ENCODE data around the gene SASH3.

The SASH3 gene

DNA sequence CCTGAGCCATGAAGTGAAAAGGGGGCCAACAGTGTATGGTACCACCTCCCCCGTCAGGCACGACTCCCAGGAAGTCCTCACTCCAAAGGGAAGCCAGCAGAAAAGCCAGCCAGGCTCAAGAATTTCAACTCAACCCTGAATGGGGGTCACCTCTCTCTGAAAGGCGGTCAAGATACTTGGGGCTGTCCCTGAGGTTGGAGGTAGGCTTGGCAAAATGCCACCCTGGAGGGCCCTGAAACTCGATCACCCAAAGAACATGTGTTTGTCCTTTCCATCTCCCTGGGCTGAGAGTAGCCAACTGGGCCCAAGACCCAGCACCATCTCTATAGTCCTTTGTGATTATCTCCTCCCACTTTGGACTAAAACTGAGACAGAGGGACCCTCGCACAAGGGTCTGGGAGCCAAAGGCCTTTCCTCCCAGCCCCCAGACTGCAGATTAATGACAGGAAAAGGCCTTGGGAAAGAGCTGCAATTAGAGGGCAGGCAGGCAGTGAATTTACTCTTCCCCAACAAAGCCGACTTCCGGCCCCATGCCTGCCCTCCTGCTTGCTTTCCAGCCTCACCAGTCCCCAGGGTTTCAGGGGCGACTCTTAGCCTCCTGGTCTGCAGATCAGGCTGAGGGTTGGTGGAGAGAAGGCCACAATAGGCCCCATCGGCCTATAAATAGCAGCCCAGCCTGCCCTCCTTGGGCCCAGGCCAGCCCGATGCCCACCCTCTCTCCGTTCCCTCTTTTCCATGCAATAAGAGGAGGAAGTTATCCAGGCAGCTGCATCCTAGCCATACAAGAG, 5.6 kb downstream of the SASH3 start:
- DNase-seq, result no peak

- no peak for DNase-seq
Observed at GRCh38 chrX:129786210-129786651, 6.5 kb downstream of the SASH3 start.

- DNase-seq, result no peak
Observed at GRCh38 chrX:129787336-129788055, 7.7 kb downstream of the SASH3 start.

GRCh38 chrX:129788527-129788926, 8.8 kb downstream of the SASH3 start:
- no peak for DNase-seq

GRCh38 chrX:129790146-129790545, 10.4 kb downstream of the SASH3 start:
- no peak for DNase-seq

- no peak for DNase-seq
Observed at GRCh38 chrX:129790808-129791207, 11.1 kb downstream of the SASH3 start.

DNA sequence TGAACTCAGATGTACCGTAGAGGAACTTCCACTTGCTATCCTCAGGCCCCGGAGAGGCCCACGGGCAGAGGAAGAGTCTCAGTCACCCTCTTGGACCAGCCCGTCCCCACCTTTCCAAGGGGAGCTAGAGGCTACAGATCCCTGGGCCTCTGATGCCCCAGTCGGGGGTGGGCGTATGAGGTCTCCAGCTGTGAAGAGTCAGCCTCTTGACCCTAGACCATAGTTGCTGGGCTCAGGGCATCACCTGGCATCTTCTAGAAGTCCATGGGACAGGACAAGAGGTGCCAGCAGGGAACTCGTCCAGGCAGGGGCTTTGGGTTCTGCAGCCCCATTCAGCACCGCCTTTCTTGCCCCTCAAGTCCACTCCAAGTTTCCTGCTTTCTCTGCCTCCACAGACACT, 11.6 kb downstream of the SASH3 start:
- DNase-seq, result no peak

DNA sequence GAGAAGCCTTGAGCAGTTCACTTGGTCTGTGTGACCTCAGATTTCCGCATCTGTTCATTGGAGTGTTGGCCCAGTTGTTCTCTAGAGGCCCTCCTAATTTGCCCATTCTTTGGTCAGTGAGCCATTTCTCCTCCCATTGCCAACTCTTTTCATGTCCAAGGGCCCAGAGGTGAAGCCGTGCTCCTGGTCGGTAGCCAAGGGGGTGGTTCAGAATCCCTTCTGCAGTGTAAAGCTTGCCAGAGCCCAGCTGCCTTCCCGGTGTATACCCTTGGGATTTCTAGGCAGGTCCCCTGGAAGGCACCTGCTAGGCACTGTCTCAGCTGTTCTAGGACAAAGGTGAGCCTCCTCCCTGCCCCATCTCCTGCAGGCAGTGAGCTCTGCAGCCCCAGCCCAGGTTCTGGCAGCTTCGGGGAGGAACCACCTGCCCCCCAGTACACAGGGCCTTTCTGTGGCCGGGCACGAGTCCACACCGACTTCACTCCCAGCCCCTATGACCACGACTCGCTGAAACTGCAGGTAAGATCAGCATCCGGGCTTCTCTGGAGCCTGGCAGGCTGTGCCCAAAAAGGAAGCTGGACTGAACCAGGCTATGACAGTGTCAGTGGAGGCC, 12.3 kb downstream of the SASH3 start:
- no peak for DNase-seq

DNA sequence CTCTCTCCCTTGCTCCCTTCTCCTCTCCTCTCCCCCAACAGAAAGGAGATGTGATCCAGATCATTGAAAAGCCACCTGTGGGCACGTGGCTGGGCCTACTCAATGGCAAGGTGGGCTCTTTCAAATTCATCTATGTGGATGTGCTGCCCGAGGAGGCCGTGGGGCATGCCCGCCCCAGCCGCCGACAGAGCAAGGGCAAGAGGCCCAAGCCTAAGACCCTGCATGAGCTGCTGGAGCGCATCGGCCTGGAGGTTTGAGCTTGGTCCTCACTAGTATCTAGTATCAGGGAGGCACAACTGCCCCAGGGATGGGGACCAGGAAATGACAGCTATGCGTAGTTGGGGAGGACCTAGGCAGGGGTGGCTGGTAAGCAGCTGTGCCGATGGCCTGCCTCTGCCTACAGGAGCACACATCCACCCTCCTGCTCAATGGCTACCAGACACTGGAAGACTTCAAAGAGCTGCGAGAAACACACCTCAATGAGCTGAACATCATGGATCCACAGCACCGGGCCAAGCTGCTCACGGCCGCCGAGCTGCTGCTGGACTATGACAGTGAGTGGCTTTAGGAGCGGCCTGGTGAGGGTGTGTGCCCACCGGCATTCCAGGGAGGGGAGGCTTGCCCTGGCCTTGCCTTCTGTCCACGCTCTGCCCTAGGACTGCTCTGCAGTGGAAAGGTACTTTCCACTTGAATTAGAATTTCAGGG, 13.0 kb downstream of the SASH3 start:
- no peak for DNase-seq

DNA sequence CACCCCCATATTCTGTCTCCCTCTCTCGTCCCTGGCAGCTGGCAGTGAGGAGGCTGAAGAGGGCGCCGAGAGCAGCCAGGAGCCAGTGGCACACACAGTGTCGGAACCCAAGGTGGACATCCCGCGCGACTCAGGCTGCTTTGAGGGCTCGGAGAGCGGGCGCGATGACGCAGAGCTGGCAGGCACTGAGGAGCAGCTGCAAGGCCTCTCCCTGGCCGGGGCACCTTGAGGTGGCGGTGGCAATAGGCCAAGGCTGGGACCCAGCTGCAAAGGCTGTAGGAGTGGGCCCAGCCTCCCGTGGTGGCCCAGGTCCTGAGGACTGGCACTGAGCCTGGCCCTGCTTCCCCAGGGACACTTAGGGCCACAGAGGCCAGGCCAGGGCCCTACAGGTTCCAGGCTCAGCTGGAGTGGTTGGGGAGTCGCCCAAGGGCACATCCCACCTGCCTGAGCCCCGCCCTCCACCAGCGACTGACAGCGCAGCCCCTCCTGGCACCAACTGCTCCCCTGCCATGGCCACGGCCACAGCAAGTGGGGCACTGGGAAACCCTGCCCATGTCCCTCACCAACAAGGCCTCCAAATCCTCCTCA, 13.9 kb downstream of the SASH3 start:
- no peak for DNase-seq

DNA sequence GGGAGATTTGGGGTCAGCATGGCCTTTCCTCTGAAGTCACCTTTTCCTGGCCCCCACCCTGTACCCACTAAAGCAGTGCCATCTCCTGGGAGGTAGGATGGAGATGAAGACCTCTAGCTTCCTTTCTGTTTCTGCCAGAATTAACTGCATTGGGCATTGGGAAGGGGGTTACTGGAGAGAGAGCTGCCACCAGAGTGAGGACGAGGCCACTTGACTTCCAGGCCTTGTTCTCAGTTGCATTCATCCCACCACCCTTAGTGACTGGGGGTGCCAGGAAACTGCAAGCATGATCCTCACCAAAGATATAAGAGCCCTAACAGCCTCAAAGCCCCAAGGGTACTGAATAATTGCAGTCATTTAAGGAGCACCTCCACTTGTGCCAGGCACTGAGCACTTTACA, 15.8 kb downstream of the SASH3 start:
- DNase-seq, result no peak

- DNase-seq, result no peak
Observed at GRCh38 chrX:129797251-129797906, 17.6 kb downstream of the SASH3 start.

DNA sequence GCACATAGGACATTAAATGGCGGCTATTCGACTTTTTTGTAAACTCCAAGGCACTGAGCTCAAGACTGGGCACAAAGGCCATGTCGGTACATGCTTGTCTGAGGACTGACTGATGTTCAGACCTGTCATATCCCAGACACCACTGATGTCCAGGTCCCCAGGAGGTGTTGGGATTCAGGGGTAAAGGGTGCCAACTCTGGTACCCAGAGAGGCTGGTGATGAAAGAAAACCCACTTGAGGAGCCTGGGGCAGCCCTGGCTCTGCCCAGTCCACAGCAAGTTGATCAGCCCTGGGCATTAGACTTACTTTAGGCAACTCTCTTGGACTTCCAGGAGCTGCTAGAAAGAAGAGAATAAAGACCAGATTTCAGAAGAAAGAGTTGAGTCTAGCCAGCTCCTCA, 18.7 kb downstream of the SASH3 start:
- no peak for DNase-seq

GRCh38 chrX:129798888-129799287, 19.1 kb downstream of the SASH3 start:
- DNase-seq, result peak; percentile 63

DNA sequence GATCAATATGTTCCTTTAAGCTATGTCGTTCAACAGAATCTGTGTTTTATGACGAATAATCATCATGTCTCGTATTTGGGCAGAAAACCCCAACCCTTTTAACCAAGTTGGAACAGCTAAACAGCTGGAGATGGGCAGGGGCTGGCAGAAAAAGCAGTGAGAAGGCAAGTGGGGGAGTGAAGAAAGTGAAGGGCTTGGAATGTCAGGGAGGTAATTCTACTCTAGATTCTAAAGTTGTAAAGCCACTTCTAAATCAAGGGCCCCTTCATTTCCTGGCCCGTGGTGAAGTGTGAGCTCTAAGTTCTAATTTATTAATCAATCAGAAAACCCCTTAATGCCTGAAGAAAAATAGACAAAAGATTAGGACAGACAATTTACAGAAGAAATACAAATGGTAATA, 20.4 kb downstream of the SASH3 start:
- DNase-seq, result no peak

GRCh38 chrX:129802863-129803262, 23.1 kb downstream of the SASH3 start:
- no peak for DNase-seq

- DNase-seq, result no peak
Observed at GRCh38 chrX:129804806-129805205, 25.1 kb downstream of the SASH3 start.

- DNase-seq, result no peak
Observed at GRCh38 chrX:129808158-129808828, 28.5 kb downstream of the SASH3 start.

GRCh38 chrX:129808829-129809796, 29.4 kb downstream of the SASH3 start:
- no peak for DNase-seq

DNA sequence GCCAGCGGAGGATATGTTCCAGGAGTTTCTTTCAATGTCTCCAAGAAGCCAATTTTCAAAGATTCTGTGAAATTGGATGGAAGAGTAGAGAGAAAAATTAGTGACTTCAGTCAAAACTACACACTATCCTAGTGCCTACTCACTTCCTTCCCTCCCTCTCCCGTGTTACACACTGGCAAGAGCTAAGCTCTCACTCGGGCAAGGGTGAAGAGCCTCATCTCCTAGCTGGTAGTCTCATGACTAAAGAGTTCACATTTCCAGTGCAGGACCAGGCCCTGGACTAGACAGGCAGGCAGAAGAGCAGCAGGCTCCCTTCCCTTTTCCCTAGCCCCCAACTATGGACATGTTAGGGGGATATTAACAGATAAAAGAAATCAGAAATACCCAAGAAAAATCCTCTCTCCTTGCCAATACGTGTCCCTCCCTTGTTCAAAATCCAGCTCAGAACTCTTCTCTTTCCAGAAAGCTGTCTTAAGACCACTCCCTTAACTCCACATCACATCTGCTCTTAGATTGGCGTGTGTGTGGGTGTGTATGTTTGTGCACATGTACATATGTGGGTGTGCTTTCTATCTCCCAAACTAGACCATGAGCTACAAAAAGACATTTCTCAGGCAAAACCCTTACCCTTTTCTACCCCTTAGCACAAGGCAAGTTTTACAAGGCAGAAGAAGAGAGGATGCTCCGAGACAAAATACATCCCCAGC, 34.1 kb downstream of the SASH3 start:
- no peak for DNase-seq

Data from activated CD4-positive, alpha-beta T cell treated with anti-CD3 and anti-CD28 coated beads for 48 hours (primary cell).